Keratinocyte (primary cell): Measurements from ENCODE around the gene SIN3A.

Source experiments
- EZH2 ChIP-seq: IDR thresholded peaks from one replicate; pipeline ENCODE4 v1.6.1; 2012; ENCODE audit warnings: inconsistent platforms, mild to moderate bottlenecking, low read length, moderate library complexity
- TF ChIP-seq, protein P1 (sequence below), 3 experiments: IDR thresholded peaks in 1 of 3; conservative IDR thresholded peaks in 1 of 3; optimal IDR thresholded peaks in 1 of 3; 2 replicates in 2 of 3; 3 replicates in 1 of 3; pipeline versions ENCODE3 to v1.5.1; 2011; ENCODE audit warnings: low read length in 3 of 3, mild to moderate bottlenecking in 3 of 3, moderate library complexity in 2 of 3, control low read depth in 1 of 3, inconsistent platforms in 1 of 3; ENCODE audit not compliant: insufficient read depth in 2 of 3; ENCODE audit errors: extremely low read depth in 1 of 3

DNA sequence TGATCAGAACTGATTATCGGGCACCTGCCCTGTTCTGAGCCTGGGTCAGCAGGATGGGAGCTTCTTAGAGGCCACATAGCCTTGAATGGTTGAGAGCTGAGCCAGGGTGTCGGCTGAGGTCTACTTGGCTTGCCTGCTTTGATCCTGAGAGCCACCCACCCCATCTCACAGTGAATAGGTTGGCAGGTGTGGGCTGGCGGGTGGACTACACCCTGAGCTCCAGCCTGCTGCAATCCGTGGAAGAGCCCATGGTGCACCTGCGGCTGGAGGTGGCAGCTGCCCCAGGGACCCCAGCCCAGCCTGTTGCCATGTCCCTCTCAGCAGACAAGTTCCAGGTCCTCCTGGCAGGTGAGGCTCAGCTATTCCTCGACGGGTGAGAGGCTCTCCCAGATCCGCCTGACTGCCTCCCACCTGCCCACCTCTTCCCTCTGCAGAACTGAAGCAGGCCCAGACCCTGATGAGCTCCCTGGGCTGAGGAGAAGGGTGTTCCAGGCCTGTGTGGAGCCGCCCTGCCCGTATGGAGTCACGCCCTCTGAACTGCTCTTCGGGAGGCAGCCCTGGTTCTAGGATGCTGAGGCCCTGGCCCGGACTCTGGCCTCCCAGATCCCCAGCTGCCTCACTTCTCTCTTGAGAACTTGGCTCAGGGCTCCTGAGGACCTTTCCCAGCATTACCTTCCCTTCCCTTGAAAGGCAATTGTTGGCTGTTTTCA lies 111.8 kb downstream of the SIN3A start:
- TF ChIP-seq, protein P1, sequence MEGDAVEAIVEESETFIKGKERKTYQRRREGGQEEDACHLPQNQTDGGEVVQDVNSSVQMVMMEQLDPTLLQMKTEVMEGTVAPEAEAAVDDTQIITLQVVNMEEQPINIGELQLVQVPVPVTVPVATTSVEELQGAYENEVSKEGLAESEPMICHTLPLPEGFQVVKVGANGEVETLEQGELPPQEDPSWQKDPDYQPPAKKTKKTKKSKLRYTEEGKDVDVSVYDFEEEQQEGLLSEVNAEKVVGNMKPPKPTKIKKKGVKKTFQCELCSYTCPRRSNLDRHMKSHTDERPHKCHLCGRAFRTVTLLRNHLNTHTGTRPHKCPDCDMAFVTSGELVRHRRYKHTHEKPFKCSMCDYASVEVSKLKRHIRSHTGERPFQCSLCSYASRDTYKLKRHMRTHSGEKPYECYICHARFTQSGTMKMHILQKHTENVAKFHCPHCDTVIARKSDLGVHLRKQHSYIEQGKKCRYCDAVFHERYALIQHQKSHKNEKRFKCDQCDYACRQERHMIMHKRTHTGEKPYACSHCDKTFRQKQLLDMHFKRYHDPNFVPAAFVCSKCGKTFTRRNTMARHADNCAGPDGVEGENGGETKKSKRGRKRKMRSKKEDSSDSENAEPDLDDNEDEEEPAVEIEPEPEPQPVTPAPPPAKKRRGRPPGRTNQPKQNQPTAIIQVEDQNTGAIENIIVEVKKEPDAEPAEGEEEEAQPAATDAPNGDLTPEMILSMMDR (optimal IDR thresholded peaks at IDR 0.05 in 1 of 3, IDR thresholded peaks at IDR 0.05 in 1 of 3, conservative IDR thresholded peaks at IDR 0.05 in 1 of 3; ENCODE audit: extremely low read depth in 1 of 3, insufficient read depth in 2 of 3, low read length in 3 of 3) = no peak
- TF ChIP-seq EZH2 = no peak
